GM10847 (cell line): ENCODE data around the gene SORCS2.

Source experiments
- POLR2A ChIP-seq: IDR thresholded peaks from 2 replicates; pipeline ENCODE4 v1.6.1; 2011; ENCODE audit not compliant: insufficient read length; ENCODE audit errors: extremely low read depth

Gene SORCS2

GRCh38 chr4:7189475-7190277 lies 2.7 kb upstream of the SORCS2 start:
- no peak for TF ChIP-seq POLR2A

- TF ChIP-seq POLR2A = no peak
Measured at GRCh38 chr4:7190278-7190594, 2.1 kb upstream of the SORCS2 start.

- no peak for TF ChIP-seq POLR2A
Measured at GRCh38 chr4:7190691-7191545, 1.4 kb upstream of the SORCS2 start.

- no peak for TF ChIP-seq POLR2A
Measured at GRCh38 chr4:7191546-7192251, 639 bp upstream of the SORCS2 start.

GRCh38 chr4:7193030-7193958 lies 956 bp downstream of the SORCS2 start:
- TF ChIP-seq POLR2A = no peak

- TF ChIP-seq POLR2A = no peak
Measured at GRCh38 chr4:7194251-7195140, 2.2 kb downstream of the SORCS2 start.

GRCh38 chr4:7195141-7195515 lies 2.8 kb downstream of the SORCS2 start:
- TF ChIP-seq POLR2A = no peak

GRCh38 chr4:7195546-7196287 lies 3.4 kb downstream of the SORCS2 start:
- no peak for TF ChIP-seq POLR2A

- TF ChIP-seq POLR2A = no peak
Measured at GRCh38 chr4:7196288-7196651, 3.9 kb downstream of the SORCS2 start.

- no peak for TF ChIP-seq POLR2A
Measured at GRCh38 chr4:7196736-7197135, 4.4 kb downstream of the SORCS2 start.

GRCh38 chr4:7197910-7198309 lies 5.6 kb downstream of the SORCS2 start:
- TF ChIP-seq POLR2A = no peak

GRCh38 chr4:7198440-7199128 lies 6.2 kb downstream of the SORCS2 start:
- TF ChIP-seq POLR2A = no peak
